GM19193 (cell line): ENCODE results near the gene NCBP1.

Experiments used
- POLR2A ChIP-seq: IDR thresholded peaks from 4 replicates; pipeline ENCODE4 v1.6.1; 2011; ENCODE audit not compliant: insufficient read depth, insufficient read length; ENCODE audit errors: extremely low read depth

The NCBP1 gene

GRCh38 chr9:97721396-97721795 is 87.8 kb downstream of the NCBP1 start:
- TF ChIP-seq POLR2A = no peak

- no peak for TF ChIP-seq POLR2A
Observed at GRCh38 chr9:97722331-97722730, 88.7 kb downstream of the NCBP1 start.
